ENCODE data around the gene CHCHD1. TPM values are rescaled to one million over a fixed set of nuclear protein-coding genes. Genes with fewer than 3 reads are reported as not detected.
"Not testable (repeated sequence)": the region's sequence is repeated elsewhere in the genome, so short reads cannot be mapped to it uniquely, and the experiment has no call there.

Gene CHCHD1
- total and polyA plus RNA-seq, 3 donors from 2014 or later = 27.9 to 37.4 (median 31.3) TPM

DNA sequence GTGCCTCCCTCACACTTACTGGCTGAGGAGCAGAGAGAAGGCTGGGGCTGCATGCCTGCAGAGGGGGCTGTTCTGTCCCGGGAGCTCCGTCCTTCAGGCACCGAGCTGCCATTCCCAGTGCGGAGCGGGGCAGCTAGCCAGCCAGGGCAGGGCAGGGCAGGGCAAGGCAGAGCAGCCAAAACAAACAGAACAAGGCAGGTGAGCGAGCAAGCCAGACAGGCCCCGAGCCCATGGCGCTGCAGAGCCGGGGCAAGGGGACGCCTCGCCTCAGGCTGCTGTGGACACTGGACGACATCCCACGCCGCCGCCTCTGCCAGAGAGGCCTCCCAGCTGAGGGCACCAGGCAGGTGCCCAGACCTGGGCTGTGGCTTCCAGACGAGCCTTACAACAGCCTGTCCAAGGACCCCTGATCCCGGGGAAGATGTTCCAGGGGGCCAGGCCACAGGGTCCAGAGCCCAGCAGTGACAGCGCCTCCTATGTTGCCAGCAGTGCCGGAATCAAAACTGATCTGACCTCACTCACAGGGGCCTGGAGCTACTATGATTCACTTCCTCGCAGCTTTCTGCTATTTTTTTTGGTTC lies 37.8 kb downstream of the CHCHD1 start:
- H3K27ac ChIP-seq = no peak overlapping the region
- intact Hi-C loops (cut with DNase I; ENCODE audit: low total_unique reads) = no loop called here
- 89 to 90% methylated on average over 7 to 20 of the region's 20 CpGs for WGBS, 2 donors
- no peaks in the 10 kb centered on the region for H3K4me1 ChIP-seq
- no peak for DNase-seq
- H3K9me3 ChIP-seq = no peaks in the 10 kb centered on the region
- H3K27me3 ChIP-seq = no peaks in the 10 kb centered on the region
- no peaks in the 10 kb centered on the region for H3K36me3 ChIP-seq (ENCODE audit: low read depth, missing control alignments)
- no peak overlapping the region for H3K4me3 ChIP-seq
- no peak for TF ChIP-seq POLR2A (IDR thresholded peaks at IDR 0.05)

DNA sequence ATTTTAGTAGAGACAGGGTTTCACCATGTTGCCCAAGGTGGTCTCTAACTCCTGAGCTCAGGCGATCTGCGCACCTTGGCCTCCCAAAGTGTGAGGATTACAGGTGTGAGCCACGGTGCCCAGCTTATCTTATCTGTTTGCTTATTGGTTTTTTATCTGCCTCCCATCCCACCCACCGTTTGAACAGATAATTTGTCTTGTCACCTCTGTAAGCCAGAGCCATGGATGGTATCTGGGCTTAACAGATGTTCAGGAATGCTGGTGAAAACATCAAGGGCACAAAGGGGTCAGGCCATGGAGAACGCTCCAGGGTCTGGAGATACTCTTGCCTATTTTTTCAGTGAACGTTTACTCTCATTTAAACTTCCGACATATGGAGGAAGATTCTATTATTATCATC lies 41.5 kb downstream of the CHCHD1 start:
- TF ChIP-seq, protein P1, sequence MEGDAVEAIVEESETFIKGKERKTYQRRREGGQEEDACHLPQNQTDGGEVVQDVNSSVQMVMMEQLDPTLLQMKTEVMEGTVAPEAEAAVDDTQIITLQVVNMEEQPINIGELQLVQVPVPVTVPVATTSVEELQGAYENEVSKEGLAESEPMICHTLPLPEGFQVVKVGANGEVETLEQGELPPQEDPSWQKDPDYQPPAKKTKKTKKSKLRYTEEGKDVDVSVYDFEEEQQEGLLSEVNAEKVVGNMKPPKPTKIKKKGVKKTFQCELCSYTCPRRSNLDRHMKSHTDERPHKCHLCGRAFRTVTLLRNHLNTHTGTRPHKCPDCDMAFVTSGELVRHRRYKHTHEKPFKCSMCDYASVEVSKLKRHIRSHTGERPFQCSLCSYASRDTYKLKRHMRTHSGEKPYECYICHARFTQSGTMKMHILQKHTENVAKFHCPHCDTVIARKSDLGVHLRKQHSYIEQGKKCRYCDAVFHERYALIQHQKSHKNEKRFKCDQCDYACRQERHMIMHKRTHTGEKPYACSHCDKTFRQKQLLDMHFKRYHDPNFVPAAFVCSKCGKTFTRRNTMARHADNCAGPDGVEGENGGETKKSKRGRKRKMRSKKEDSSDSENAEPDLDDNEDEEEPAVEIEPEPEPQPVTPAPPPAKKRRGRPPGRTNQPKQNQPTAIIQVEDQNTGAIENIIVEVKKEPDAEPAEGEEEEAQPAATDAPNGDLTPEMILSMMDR (IDR thresholded peaks at IDR 0.05) = no peak
- TF ChIP-seq POLR2A (IDR thresholded peaks at IDR 0.05) = no peak
- Histone ChIP-seq H3K9me3 (no peaks in the 10 kb centered on the region), H3K36me3 (ENCODE audit: low read depth, missing control alignments) (no peaks in the 10 kb centered on the region), H3K27me3 (no peaks in the 10 kb centered on the region), H3K4me3 (no peak overlapping the region), H3K27ac (no peak overlapping the region), H3K4me1 (no peaks in the 10 kb centered on the region)
- intact Hi-C loops (cut with DNase I; ENCODE audit: low total_unique reads) = no loop called here
- no peak for DNase-seq
- 73 to 76% methylated on average over 7 of the region's 7 CpGs for WGBS, 2 donors

DNA sequence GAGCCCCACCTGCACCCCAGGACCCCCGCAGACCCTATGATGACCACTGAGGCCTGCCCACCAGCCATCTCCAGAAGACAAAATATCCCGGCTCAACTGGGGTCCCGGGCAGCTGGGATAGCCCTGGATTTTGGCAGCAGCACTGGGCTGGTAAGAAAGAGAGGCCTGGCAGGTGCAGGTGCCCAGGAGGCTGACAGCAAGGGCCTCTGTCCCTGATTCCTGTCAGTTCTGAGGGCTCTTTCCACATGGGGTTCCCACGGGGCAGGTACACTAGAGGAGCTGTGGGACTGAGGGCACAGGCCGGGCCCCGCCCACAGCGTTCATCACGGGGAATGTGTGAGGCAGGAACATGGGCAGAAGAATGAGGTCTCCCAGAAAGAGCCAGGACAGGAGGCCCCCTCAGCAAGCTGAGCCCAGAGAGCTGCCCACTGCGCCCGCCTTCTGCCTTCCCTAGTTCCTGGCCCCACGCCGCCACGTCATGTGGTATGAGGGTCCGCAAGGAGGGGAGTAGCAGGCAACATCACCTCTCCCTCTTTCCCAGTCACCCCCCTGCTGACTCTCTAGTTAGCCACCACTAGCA lies 42.4 kb downstream of the CHCHD1 start:
- Histone ChIP-seq H3K4me3 (no peak overlapping the region), H3K27me3 (no peaks in the 10 kb centered on the region), H3K36me3 (ENCODE audit: low read depth, missing control alignments) (no peaks in the 10 kb centered on the region), H3K4me1 (no peaks in the 10 kb centered on the region), H3K27ac (no peak overlapping the region), H3K9me3 (no peaks in the 10 kb centered on the region)
- intact Hi-C loops (cut with DNase I; ENCODE audit: low total_unique reads) = no loop called here
- TF ChIP-seq, protein P1 (IDR thresholded peaks at IDR 0.05) = no peak
- no peak for TF ChIP-seq POLR2A (IDR thresholded peaks at IDR 0.05)
- DNase-seq = no peak
- 93 to 95% methylated on average over 10 to 14 of the region's 14 CpGs for WGBS, 2 donors

DNA sequence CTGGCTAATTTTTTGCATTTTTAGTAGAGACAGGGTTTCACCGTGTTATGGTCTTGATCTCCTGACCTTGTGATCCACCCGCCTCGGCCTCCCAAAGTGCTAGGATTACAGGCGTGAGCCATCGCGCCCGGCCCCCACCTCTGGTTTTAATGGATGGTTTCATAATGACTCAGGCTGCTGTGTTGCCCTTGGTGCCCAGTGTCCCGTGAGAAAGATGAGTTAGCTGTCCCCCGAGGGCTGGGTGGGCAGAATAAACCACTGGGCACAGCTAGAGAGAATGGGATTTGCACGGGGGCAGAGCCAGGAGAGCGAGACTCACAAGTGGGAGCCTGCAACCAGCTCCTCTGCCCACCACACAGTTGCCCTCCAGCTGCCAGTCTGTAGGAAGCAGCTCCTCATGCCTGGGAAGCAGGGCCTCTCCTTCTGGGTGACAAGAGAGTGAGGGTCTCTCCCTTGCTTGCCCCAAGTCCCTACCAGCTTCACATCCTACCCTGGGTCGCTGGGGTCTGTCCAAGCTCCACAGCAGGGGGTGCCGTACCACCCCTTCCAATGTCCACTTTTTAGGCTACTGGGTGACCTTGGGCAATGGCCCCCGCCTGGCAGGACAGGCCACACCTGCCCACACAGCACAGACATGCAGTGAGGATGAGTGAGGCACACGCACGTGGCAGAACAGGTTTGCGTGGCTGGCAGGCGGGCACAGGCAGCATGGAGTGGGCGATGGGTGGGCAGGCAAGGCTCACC lies 45.7 kb downstream of the CHCHD1 start:
- Histone ChIP-seq H3K4me1 (no peaks in the 10 kb centered on the region), H3K27me3 (no peaks in the 10 kb centered on the region), H3K36me3 (ENCODE audit: low read depth, missing control alignments) (no peaks in the 10 kb centered on the region), H3K9me3 (no peaks in the 10 kb centered on the region), H3K4me3 (no peak overlapping the region), H3K27ac (no peak overlapping the region)
- intact Hi-C loops (cut with DNase I; ENCODE audit: low total_unique reads) = no loop called here
- WGBS, 2 donors = 90 to 91% methylated on average over 19 of the region's 19 CpGs
- no peak for DNase-seq
- TF ChIP-seq, protein P1 (IDR thresholded peaks at IDR 0.05) = no peak
- no peak for TF ChIP-seq POLR2A (IDR thresholded peaks at IDR 0.05)

DNA sequence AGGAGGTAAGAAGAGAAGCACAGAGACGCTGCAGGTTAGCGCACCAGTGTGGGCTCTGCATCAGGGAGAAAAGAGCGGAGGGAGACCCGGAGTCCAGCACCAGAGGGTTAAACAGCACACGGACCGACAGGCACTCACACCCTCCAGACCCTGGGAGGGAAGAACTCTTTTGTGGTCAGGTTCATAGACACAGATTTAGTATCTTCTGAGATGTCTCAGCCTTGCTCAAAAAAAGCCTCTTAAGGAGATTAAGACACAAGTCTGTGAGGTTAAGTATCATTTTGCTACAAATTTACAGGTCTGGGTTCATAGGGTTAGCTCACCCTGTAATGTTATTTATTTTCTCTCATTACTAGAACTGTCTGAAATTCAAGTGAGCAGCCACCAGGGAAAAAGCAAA lies 46.3 kb downstream of the CHCHD1 start:
- Histone ChIP-seq H3K9me3 (no peaks in the 10 kb centered on the region), H3K4me3 (no peak overlapping the region), H3K27me3 (no peaks in the 10 kb centered on the region), H3K36me3 (ENCODE audit: low read depth, missing control alignments) (no peaks in the 10 kb centered on the region), H3K27ac (no peak overlapping the region), H3K4me1 (no peaks in the 10 kb centered on the region)
- WGBS, 2 donors = 75 to 88% methylated on average over 6 of the region's 6 CpGs
- intact Hi-C loops (cut with DNase I; ENCODE audit: low total_unique reads) = no loop called here
- TF ChIP-seq, protein P1 (IDR thresholded peaks at IDR 0.05) = no peak
- no peak for TF ChIP-seq POLR2A (IDR thresholded peaks at IDR 0.05)
- no peak for DNase-seq

DNA sequence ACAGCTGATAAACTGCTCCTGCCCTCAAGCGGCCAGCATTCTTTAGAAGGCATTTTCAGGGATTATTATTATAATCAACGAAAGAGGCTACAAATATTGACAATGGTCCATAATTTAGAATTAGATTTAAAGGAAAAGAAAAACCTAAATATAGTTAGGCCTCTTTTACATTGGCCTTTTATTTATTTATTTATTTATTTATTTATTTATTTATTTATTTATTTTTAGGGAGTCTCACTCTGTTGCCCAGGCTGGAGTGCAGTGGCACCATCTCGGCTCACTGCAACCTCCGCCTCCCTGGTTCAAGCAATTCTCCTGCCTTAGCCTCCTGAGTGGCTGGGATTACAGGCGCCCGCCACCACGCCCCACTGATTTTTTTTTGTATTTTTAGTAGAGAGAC lies 47.2 kb downstream of the CHCHD1 start:
- DNase-seq; H3K9me3 ChIP-seq; H3K36me3 ChIP-seq (ENCODE audit: low read depth, missing control alignments); H3K4me3 ChIP-seq; H3K4me1 ChIP-seq; H3K27me3 ChIP-seq; intact Hi-C loops (cut with DNase I; ENCODE audit: low total_unique reads); H3K27ac ChIP-seq: not testable (repeated sequence)
- 89 to 93% methylated on average over 7 of the region's 7 CpGs for WGBS, 2 donors
